Measurements from ENCODE around the gene KCTD4. TPM values are rescaled to one million over a fixed set of nuclear protein-coding genes. Genes with fewer than 3 reads are reported as not detected.
"Not testable (repeated sequence)": the region's sequence is repeated elsewhere in the genome, so short reads cannot be mapped to it uniquely, and the experiment has no call there.

KCTD4 gene
- 1 to 10 TPM in 1 of 4 donors, under 1 TPM in 2, not detected in 1; 0.56 to 1.0 (median 0.69) TPM for polyA plus RNA-seq (ENCODE audit: insufficient read length in 4 of 4)

DNA sequence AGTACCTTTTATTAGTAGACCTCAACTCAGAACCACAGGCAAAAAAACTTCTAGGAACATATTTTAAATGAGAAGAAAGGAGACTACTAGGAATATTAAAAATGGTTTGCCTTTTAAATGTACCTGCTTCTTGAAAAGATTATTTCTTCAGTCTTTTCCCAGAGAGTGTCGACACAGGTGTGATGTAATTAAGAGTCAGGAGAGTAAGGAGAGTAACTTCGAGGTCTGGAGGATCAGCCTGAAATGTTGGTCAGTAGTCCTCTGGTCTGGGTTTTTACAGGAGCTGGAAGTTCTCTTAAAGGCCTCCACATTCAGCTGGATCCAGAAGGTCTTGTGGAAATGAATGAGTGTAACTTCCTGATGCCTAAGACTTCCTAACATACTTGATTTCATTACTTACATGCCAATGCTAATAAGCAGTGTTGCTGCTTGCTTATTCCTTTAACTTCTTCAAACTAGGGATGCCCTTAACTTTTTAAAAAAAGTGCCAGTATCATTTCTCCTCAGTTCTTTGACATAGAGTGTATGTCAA lies at the start of gene KCTD4:
Gene KCTD4 (minus strand): TSS at position 345 of the 532 bp plus-strand sequence. CDS start 6,478 bp downstream, outside the sequence.
- no peak for DNase-seq (ENCODE audit: low read depth in 4 of 4, low spot score in 3 of 4)

GRCh38 chr13:45249662-45250061 lies 48.8 kb upstream of the KCTD4 start:
- no peak for DNase-seq (ENCODE audit: low read depth in 4 of 4, low spot score in 3 of 4)

GRCh38 chr13:45244736-45245135 lies 43.9 kb upstream of the KCTD4 start:
- DNase-seq (ENCODE audit: low read depth in 4 of 4, low spot score in 3 of 4) = not testable (repeated sequence)

GRCh38 chr13:45243077-45243476 lies 42.2 kb upstream of the KCTD4 start:
- DNase-seq (ENCODE audit: low read depth in 4 of 4, low spot score in 3 of 4) = no peak

DNA sequence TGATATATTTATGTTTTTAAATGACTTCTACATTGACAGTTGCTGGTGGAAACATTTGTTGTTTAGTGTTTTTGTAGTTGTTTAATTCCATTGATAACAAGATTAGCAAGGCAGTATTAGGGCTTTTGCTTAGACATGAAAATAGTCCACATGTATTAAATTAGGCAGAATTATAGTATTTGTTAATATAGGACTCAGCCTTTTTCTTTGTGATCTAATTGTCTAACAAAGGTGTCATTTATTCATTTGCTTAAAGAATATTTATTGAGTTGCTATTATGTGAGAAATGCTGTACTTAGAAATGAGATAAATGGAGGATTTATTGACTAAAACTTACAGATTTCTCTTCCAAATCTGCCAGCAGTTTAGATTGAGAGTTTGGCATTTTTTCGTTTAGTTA lies 41.7 kb upstream of the KCTD4 start:
- no peak for DNase-seq (ENCODE audit: low read depth in 4 of 4, low spot score in 3 of 4)

- DNase-seq (ENCODE audit: low read depth in 4 of 4, low spot score in 3 of 4) = no peak
These were observed 41.2 kb upstream of the KCTD4 start for GRCh38 chr13:45242070-45242469.

GRCh38 chr13:45240143-45240542 lies 39.3 kb upstream of the KCTD4 start:
- no peak for DNase-seq (ENCODE audit: low read depth in 4 of 4, low spot score in 3 of 4)

GRCh38 chr13:45238945-45239795 lies 38.3 kb upstream of the KCTD4 start:
- no peak for DNase-seq (ENCODE audit: low read depth in 4 of 4, low spot score in 3 of 4)

DNA sequence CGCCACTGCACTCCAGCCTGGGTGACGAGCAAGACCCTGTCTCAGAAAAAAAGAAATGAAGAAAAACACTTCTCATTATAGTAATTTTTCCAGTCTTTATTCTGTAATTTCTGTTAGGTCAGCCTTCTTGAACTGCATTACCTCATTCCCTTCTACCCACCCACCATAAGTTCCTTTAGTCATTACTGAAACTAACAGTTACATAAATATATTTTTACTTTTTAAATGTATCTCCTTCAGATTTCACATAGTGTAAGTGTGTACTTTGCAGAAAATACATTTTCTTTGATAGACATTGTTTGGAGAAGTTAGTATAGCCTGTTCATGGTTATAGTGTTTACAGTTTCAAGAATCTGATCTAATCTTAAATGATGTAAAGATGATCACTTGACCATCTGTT lies 31.7 kb upstream of the KCTD4 start:
- no peak for DNase-seq (ENCODE audit: low read depth in 4 of 4, low spot score in 3 of 4)

GRCh38 chr13:45231722-45232121 lies 30.9 kb upstream of the KCTD4 start:
- no peak for DNase-seq (ENCODE audit: low read depth in 4 of 4, low spot score in 3 of 4)

DNA sequence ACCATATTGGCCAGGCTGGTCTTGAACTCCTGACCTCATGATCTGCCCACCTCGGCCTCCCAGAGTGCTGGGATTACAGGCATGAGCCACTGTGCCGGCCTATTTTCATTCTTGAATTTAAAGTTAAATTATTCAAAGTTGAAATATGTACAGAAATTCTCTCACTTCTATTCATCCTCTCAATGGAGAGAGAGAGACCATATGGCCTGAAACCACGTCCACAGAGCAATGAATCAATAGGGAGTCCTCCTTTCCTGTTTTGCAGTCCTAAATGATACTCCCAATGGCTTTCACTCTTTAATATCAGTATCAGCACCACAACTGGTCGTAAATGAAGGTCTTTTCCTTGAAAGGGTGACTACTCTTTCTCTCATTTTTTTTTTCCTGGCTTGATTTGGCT lies 30.5 kb upstream of the KCTD4 start:
- no peak for DNase-seq (ENCODE audit: low read depth in 4 of 4, low spot score in 3 of 4)

GRCh38 chr13:45229172-45229571 lies 28.3 kb upstream of the KCTD4 start:
- no peak for DNase-seq (ENCODE audit: low read depth in 4 of 4, low spot score in 3 of 4)

DNA sequence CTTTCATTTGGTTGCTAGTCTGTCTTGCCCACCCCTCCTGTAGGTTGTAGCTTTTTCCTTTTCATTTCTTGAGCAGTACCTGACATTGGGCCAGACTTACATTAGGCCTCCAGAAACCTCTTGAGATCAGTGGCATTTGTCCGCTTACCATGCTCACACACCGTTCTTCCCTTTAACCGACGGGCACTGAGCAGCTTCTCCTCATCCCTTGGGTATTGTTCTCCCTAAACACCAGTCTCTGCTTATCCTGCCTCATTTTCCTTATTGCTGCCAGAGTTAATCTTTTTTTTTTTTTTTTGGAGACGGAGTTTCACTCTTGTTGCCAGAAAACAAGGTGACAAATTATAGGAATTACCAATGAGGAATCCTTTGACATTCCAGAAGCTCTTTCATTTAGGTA lies 27.2 kb upstream of the KCTD4 start:
- DNase-seq (ENCODE audit: low read depth in 4 of 4, low spot score in 3 of 4) = no peak

- no peak for DNase-seq (ENCODE audit: low read depth in 4 of 4, low spot score in 3 of 4)
These were observed 25.2 kb upstream of the KCTD4 start for GRCh38 chr13:45226024-45226423.

DNA sequence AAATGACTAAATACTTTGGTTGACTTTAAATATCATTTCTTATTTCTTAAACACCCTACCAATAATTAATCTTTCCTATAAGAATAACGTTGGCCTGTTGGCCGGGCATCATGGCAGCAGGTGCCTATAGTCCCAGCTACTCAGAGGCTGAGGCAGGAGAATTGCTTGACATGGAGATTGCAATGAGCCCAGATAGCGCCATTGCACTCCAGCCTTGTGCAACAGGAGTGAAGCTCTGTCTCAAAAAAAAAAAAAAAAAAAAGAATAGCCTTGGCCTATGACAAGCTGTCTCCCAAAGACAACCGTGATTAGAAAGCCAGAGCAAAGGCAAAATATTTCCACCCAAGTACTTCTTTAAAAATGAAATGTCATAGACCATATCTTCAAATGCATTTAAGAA lies 24.5 kb upstream of the KCTD4 start:
- no peak for DNase-seq (ENCODE audit: low read depth in 4 of 4, low spot score in 3 of 4)

- DNase-seq (ENCODE audit: low read depth in 4 of 4, low spot score in 3 of 4) = no peak
These were observed 23.3 kb upstream of the KCTD4 start for GRCh38 chr13:45224176-45224575.

DNA sequence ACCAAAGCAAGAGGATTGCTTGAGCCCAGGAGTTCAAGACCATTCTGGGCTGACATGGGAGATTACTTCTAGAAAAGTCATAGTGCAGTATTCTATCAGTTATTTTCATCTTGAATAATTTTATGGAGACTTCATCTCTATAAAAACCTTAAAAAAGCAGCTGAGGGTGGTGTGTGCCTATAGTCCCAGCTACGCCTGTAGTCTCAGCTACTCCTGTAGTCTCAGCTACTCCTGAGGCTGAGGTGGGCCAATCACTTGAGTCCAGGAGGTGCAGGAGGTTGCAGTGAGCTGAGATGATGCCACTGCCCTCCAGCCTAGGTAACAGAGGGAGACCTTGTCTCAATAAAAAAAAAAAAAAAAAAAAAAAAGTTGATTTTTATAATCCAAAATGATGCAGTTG lies 22.1 kb upstream of the KCTD4 start:
- no peak for DNase-seq (ENCODE audit: low read depth in 4 of 4, low spot score in 3 of 4)

DNA sequence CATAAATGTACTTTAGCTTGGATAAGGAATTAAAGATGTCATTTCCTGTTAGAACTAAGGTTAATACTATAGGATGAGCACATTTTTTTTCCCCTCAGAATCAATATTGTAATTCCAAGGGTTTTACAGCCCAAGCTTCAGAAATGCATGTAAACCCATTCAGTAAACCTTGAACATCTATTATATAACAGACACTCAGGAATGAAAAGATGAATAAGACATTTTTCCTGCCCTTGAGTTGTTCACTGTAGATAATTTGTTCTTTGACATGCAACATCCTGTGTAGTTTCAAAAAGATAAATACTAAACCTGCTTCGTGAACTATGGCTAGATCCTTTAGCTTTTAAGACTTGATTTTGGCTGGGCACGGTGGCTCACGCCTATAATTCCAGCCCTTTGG lies 21.7 kb upstream of the KCTD4 start:
- no peak for DNase-seq (ENCODE audit: low read depth in 4 of 4, low spot score in 3 of 4)

- DNase-seq (ENCODE audit: low read depth in 4 of 4, low spot score in 3 of 4) = no peak
These were observed 19.6 kb upstream of the KCTD4 start for GRCh38 chr13:45220403-45220802.

- DNase-seq (ENCODE audit: low read depth in 4 of 4, low spot score in 3 of 4) = no peak
These were observed 19.1 kb upstream of the KCTD4 start for GRCh38 chr13:45219938-45220375.

GRCh38 chr13:45219123-45219891 lies 18.5 kb upstream of the KCTD4 start:
- no peak for DNase-seq (ENCODE audit: low read depth in 4 of 4, low spot score in 3 of 4)

Measured in left renal pelvis (tissue), 4 donors.